Spleen (tissue), 7 donors: ENCODE measurements around the gene FLT4.

ENCODE experiments used
- CTCF ChIP-seq, 11 experiments: fragments of 200-600 bp in 7 of 11; fragments of 450-650 bp in 4 of 11; sonication (generic) in 4 of 11; IDR thresholded peaks in 8 of 11; conservative IDR thresholded peaks in 3 of 11; 1 replicate in 7 of 11; 2 replicates in 4 of 11; pipeline versions ENCODE4 v1.4.0 to v1.8.0; 2016 to 2021; ENCODE audit warnings: antibody characterized with exemption in 11 of 11, inconsistent platforms in 4 of 11, mild to moderate bottlenecking in 1 of 11
- POLR2A ChIP-seq, 3 donors: fragments of 450-650 bp; IDR thresholded peaks; one replicate each; pipeline ENCODE4 v1.5.1; 2017; ENCODE audit warnings: antibody characterized with exemption in 3 of 3, mild to moderate bottlenecking in 1 of 3
- donor health status: DM: no; HTN: no; CAD: no; lungs with moderate emphysema.
- donor health status: DM: no; HTN: no; CAD: no.
- donor health status: DM: no; HTN: no; CAD: no.

DNA sequence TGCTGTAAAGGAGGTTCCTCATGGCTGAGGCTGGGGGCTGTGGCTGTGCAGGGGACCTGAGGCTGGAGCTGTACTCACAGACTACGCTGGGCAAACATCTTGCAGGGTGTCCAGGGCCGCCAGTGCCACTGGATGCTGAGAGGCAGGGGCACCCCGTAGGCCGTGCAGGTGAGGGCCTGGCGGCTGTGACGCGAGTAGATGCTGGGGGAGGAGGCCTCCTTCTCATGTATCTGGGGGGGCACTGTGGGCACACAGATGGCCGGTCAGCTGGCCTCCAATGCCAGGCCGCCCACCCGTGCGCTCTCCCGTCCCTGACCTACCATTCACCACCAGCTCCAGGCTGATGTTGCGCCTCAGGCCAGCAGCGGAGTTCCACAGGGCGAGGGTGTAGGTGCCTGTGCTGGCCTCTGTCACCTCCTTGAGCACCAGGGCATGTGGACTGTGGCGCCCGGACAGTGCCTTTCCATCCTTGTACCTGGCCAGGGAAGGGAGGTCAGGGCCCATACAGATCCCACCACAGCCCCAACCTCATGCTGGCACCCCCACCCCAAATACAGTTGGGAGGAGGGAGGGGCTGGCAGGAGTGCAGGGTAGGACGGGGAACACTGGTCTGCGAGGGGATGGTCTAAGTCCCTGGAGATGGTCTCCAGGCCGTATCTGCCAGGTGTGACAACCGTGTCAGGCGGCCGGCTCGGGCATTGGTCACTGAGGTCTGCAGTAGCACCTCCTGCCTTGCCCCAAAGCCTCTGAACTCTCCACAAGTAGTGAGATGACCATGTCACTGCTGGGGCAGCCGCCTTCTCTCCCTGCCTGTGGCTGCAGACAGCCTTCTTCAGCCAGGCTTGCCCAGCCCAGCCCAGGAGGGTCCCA is 23.4 kb downstream of the FLT4 start:
- TF ChIP-seq CTCF (IDR thresholded peaks at IDR 0.05 in 8 of 11, conservative IDR thresholded peaks at IDR 0.05 in 3 of 11) (no peak), POLR2A (IDR thresholded peaks at IDR 0.05) (no peak)
